Activated CD8-positive, alpha-beta memory T cell treated with anti-CD3 and anti-CD28 coated beads for 36 hours (primary cell): Measurements from ENCODE around the gene FAM149A. TPM values are rescaled to one million over a fixed set of nuclear protein-coding genes. Genes with fewer than 3 reads are reported as not detected.

Experiments
- CTCF ChIA-PET: fragments of 350-600 bp; sonication (Branson Sonifier 250); formaldehyde crosslinking; loops from one replicate; lab custom pipeline; 2021; ENCODE audit warnings: antibody characterized with exemption; lab: Charles Lee
- POLR2A ChIA-PET: fragments of 350-600 bp; sonication (Branson Sonifier 250); formaldehyde crosslinking; loops from one replicate; lab custom pipeline; 2021; ENCODE audit warnings: antibody characterized with exemption; lab: Charles Lee
- total RNA-seq, 2 experiments: library from RNA; stranded (reverse); gene quantifications; one replicate each; pipeline ENCODE4 v1.2.3, GENCODE V29; 2021

Gene FAM149A
- total RNA-seq, 2 experiments from 2014 or later, result 0.40 to 0.70 TPM

GRCh38 chr4:186192066-186192612 lies 87.6 kb downstream of the FAM149A start:
- CTCF ChIA-PET, result interaction anchor here (1.4 kb wide), 1 partner anchor 14 kb away, joined by 4 read pairs; no protein-coding TSS in a partner anchor
- POLR2A ChIA-PET, result interaction anchor here (1.0 kb wide), 1 partner anchor 31 kb away, joined by 3 read pairs; no protein-coding TSS in a partner anchor

GRCh38 chr4:186193851-186194250 lies 89.3 kb downstream of the FAM149A start:
- POLR2A ChIA-PET, result no interaction called here
- CTCF ChIA-PET, result no interaction called here

GRCh38 chr4:186196063-186196462 lies 91.6 kb downstream of the FAM149A start:
- ChIA-PET CTCF (no interaction called here), POLR2A (no interaction called here)

- POLR2A ChIA-PET, result no interaction called here
- CTCF ChIA-PET, result no interaction called here
Measured at GRCh38 chr4:186200516-186200915, 96.0 kb downstream of the FAM149A start.

GRCh38 chr4:186201010-186201409 lies 96.5 kb downstream of the FAM149A start:
- ChIA-PET CTCF (interaction anchor here (1.4 kb wide), 1 partner anchor 51 kb away, joined by 3 read pairs; no protein-coding TSS in a partner anchor), POLR2A (no interaction called here)

- CTCF ChIA-PET, result interaction anchor here (1.4 kb wide), 1 partner anchor 52 kb away, joined by 3 read pairs; no protein-coding TSS in a partner anchor
- POLR2A ChIA-PET, result no interaction called here
Measured at GRCh38 chr4:186201535-186202230, 97.2 kb downstream of the FAM149A start.

GRCh38 chr4:186202490-186203140 lies 98.1 kb downstream of the FAM149A start:
- ChIA-PET POLR2A (no interaction called here), CTCF (no interaction called here)

- POLR2A ChIA-PET, result no interaction called here
- CTCF ChIA-PET, result no interaction called here
Measured at GRCh38 chr4:186203406-186203805, 98.9 kb downstream of the FAM149A start.

GRCh38 chr4:186204103-186204559 lies 99.6 kb downstream of the FAM149A start:
- CTCF ChIA-PET, result no interaction called here
- POLR2A ChIA-PET, result no interaction called here

- POLR2A ChIA-PET, result no interaction called here
- CTCF ChIA-PET, result no interaction called here
Measured at GRCh38 chr4:186204686-186205085, 100.2 kb downstream of the FAM149A start.

GRCh38 chr4:186205156-186205555 lies 100.7 kb downstream of the FAM149A start:
- ChIA-PET POLR2A (no interaction called here), CTCF (no interaction called here)

- CTCF ChIA-PET, result no interaction called here
- POLR2A ChIA-PET, result no interaction called here
Measured at GRCh38 chr4:186216465-186217024, 112.0 kb downstream of the FAM149A start.

GRCh38 chr4:186217733-186218293 lies 113.3 kb downstream of the FAM149A start:
- POLR2A ChIA-PET, result no interaction called here

GRCh38 chr4:186221624-186222023 lies 117.1 kb downstream of the FAM149A start:
- ChIA-PET CTCF (no interaction called here), POLR2A (no interaction called here)

More at GRCh38 chr4:186217733-186218293, 113.3 kb downstream of the FAM149A start:
- CTCF ChIA-PET, result no interaction called here

Other genes with a start within 250 kb of the FAM149A start
- under 1 TPM; 0.06 to 0.13 TPM for gene TLR3, start 35.5 kb upstream of the FAM149A start, total RNA-seq
- gene CYP4V2, start 86.9 kb downstream of the FAM149A start, total RNA-seq, result 1 to 10 TPM; 7.3 to 8.1 TPM
- gene KLKB1, start 122.8 kb downstream of the FAM149A start, total RNA-seq, result not detected
- not detected for gene F11, start 161.5 kb downstream of the FAM149A start, total RNA-seq